TTC549 (cell line): ENCODE measurements around the gene ZNF385A.

Source experiments
- FAIRE-seq: peaks from 2 replicates; lab custom pipeline; 2012; peaks lifted over from hg19 to GRCh38; lab: Jason Lieb, UNC

Gene ZNF385A

DNA sequence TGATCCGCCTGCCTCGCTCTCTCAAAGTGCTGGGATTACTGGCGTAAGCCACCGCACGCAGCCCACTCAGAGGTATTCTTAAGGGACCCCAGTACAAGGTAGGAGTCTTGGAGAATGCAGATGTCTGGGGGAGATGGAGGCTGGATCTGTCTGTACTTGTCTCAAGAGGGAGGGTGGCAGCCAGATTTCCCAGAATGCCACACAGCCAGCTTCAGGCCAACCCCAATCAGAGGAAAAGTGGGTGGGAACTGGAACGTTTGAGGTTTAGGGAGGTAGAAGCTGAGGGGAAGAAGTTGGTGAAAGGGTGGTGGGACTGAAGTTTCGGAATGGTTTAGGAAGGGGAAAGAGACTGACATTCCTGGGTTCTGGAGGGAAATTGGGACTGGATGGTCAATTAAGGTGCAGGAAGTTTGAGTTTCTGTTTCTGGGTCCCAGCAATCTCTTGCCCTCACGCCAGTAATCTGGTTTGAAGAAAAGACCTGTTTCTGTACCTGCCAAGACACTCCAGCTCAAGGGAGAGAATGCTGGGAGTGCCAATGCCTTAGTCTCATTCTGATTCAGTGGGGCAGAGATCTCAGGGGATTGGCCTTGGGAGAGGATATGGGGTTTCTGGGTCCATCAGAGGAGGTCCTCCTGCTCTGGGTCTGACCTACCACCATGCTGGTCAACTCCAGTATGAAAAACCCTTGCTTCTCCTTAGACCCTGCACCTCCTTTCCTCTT is 8.1 kb upstream of the ZNF385A start:
- FAIRE-seq, result no peak

GRCh38 chr12:54390668-54391551 is 6.4 kb upstream of the ZNF385A start:
- FAIRE-seq, result no peak

DNA sequence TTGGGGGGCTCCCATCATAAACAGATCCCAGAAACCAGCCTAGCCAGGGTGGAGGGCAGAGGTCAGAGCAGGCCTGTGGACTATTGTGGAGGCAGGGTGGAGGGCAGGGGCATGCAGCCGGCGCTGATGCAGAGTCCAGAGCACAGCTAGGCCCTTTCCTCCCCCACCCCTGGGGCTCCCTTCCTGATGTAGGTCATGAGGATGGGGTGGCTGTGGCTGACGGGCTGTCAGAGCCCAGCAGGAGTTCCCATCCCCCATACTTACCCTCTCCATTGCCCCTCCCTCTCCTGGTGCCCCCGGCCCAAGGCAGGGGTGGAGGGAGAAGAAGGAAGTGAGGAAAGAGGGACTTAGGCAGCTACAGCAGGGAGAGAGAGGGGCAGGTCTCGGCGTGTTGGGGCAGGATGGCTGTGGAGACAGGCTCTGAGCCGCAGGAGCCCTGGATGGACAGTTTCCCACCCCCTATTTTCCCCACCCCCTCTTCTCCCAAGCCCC is 5.7 kb upstream of the ZNF385A start:
- FAIRE-seq, result no peak

- FAIRE-seq, result no peak
These were observed 5.2 kb upstream of the ZNF385A start for GRCh38 chr12:54389607-54390175.

DNA sequence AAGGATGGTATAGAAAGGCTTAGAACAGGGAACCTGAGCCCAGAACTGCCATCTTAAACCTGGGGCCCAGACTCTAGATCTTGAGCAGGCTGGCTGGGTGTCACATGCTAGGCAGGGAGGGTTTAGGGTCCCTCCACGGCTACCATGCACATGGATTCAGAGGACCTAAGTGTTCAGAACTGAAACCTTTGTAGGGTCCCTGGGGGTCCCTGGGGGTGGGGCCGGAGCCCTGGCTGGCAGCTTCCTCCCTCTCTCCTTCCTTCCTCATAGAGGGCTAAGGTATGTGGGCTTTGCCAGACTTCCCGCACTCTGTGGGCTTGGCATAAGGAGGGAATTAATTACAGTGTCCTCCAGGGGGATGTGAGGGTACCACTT is 4.6 kb upstream of the ZNF385A start:
- no peak for FAIRE-seq

- FAIRE-seq, result no peak
These were observed 4.0 kb upstream of the ZNF385A start for GRCh38 chr12:54388237-54389133.

DNA sequence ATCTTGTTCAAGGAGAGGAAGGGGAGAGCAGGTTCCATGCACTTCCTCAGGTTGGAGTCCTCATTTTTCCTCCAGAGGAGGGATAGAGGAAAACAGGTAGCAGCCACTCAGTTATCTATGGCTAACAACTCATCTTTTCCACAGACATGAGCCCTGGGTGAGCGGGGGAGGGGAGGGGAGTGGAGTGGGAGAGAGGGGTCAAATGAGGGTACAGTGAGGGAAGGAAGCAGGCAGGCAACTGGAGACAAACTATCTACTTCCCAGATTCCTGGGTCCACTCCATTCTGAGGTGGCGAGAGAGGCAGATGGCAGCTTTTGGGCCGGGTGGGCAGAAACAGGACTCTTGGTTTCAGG is 2.6 kb upstream of the ZNF385A start:
- no peak for FAIRE-seq

GRCh38 chr12:54386403-54387113 is 2.0 kb upstream of the ZNF385A start:
- no peak for FAIRE-seq

DNA sequence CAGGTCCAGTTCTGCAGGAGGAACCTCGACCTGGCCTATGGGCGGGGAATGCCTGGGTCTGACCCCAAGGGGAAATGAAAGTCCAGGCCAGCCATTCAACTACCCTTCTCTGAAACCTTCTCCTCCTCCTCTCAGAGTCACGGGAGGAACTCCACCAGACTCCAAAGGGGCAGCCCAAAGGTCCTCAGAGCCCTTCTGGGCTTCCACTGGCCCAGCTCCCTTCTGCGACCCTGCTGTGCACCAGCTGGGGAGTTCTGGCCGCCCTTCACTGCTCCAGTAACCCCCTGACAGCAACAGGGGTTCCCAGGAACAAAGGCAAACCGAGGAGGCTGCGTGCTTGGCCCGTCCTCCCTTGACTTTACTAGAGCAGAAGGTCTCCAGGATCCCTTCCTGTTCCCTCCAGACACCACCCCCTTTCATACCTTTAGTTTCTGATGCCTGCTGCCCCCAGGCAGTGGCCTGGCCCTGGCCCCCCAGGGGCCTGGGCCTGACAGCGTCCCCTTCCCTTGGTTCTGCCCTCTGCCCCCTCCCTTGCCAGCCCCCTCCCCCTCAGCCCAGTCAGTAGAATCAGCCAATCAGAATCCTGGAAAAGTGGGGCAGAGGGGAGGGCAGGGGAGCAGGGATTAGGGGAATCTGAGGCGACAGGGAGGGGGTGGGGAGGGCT is 850 bp upstream of the ZNF385A start:
- FAIRE-seq, result no peak

DNA sequence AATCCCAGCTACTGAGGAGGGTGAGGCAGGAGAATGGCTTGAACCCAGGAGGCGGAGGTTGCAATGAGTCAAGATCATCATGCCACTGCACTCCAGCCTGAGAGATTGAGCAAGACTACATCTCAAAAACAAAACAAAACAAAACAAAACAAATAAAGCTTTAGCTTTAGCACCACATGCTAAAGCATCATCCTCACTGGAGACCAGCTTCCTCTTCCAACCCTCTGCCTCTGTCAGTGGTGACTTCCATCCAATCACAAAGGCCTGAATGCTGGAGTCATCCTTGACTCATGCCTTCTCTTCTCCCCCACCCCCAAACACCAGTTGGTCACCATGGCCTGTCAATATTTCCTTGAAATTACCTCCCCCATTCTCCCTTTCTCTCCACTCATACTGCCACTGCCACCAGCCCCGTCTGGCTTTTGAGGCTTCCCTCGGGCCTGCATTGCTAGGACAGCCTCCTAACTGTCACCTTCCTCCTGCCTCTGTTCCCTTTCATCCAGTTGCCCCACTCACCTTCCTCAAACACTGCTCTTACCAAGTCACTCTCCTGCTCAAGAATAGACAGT is 1.4 kb downstream of the ZNF385A start:
- no peak for FAIRE-seq

DNA sequence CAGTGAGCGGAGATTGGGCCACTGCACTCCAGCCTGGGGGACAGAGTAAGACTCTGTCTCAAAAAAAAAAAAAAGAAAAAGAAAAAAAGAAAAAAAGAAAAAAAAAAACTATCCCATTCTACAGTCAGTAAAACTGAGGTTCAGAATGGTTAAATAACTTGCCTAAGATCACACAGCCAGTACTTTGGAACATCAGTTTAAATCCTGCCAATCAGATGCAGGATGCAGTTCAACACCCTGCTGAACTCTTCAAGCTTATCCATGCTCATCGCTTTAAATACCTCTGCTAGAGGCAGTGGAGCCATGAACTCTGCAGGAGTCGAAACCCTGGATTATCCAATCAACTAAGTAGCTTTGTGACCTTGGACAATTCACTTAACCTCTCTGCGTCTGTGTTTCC is 3.4 kb downstream of the ZNF385A start:
- FAIRE-seq, result no peak

GRCh38 chr12:54379398-54380201 is 4.9 kb downstream of the ZNF385A start:
- no peak for FAIRE-seq

DNA sequence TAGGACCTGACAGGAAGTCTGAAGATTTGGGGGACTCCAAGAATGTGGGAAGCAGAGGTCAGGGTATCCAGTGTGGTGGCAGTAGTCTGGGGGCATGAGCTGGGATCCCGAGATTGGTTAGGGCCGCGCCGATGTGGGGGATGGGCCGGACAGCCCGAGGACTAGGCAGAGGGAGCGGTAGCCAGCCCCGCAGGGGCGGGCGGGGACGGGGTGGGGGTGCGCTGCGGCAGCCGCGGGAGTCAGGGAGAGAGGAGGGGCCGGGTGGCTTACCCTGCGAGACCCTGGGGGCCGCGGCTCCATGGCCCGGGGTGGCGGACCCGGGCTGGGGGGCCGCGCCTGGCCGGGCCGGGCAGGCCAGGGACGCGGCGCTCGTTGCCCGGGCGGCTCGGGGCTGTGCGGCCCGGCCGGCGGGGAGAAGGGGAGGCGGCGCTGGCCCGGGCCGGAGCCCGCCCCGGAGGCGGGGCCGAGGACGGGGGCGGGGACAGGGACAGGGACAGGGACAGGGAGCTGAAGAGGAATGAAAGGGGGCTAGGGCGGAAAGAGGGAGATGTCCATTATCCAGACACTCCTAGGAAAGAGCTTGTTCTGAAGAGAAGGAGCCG is 5.6 kb downstream of the ZNF385A start:
- FAIRE-seq, result no peak

DNA sequence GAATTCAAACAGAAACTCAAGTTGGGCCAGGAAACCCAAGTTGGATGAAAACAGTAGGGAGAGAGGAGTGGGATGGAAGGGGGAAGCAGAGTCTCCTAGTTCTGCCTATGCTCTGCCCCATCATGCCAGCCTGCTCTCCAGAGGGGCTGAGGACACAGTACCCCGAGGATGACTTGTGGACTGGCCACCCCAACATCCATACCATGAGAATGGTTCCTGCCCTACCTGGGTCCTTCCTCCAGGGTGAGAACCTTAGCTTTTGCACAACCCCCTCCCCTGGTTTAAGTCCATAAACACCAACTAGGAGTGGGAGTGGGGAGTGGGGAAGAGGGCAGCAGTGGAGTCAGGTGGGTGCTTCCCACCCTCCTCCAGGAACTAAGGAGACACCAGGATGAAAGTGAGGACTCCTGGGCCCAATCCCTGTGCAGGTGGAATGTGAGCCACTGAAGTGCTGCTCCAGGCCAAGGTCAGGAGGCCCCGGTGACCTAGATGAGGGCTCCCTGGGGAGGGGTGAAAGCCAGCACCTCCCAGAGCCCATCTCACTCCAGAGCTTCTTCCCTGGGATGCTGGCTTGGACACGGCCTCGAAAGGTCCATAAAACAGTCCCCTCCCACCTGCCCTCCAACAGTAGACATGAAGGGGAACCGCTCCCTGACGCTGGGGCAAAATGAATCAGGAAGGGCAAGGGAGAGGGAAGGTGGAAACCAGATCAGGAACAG is 6.6 kb downstream of the ZNF385A start:
- FAIRE-seq, result no peak

GRCh38 chr12:54377007-54377406 is 7.5 kb downstream of the ZNF385A start:
- FAIRE-seq, result no peak

- FAIRE-seq, result no peak
These were observed 7.9 kb downstream of the ZNF385A start for GRCh38 chr12:54376596-54376995.

DNA sequence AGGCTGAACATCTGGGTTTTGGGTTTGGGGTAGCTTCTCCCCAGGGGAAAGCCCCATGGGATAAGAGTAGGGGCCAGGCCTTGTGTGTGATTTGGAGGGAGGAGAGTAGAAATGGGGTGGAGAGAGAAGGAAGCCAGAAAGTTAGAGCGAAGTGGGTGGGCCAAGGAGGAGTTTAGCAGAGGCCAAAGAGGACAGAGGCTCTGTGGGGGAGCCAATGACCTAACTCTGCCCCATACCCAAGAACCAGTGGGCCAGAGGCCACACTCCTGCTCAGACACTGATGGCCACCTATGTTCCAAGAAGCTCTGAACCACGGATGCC is 9.3 kb downstream of the ZNF385A start:
- no peak for FAIRE-seq

GRCh38 chr12:54374562-54375258 is 9.8 kb downstream of the ZNF385A start:
- no peak for FAIRE-seq
